22Rv1 (cell line): ENCODE results near the gene KIF20B.

ENCODE experiments used
- CTCF ChIP-seq: fragments of 450-650 bp; IDR thresholded peaks from 2 replicates; pipeline ENCODE4 v1.5.1; 2017; ENCODE audit warnings: mild to moderate bottlenecking
- ZFX ChIP-seq: fragments of 450-650 bp; IDR thresholded peaks from 2 replicates; pipeline ENCODE4 v1.6.1; 2017; ENCODE audit warnings: antibody characterized with exemption, borderline replicate concordance

DNA sequence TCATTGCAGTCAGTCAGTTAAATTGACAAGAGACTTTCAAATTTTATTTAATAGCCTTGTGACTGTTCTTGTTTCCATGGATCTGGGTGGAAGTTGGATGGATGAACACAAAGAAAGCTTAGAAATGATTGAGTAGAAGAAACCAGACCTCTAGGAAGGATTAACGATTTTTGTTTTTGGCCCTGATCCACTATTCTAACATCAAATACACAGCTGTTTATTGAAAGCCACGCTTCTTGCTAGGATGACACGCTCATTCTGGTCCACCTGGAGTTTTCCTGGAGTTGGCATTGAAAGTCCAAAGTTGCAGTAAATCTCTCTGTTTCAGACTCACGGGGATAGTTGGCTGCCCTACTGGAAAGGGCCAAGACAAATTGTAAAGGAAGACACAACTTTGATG, 108.4 kb downstream of the KIF20B start:
- no peak for TF ChIP-seq CTCF
- TF ChIP-seq ZFX, result no peak
